ENCODE results near the gene KIF4B.

GRCh38 chr5:154972476-154973080 lies 41.0 kb upstream of the KIF4B start:
- TF ChIP-seq POLR2A (IDR thresholded peaks at IDR 0.05) (no peak), CTCF (IDR thresholded peaks at IDR 0.05) (peak in 3 of 6 experiments; percentile 10 to 47 (median 21))
